Left colon (tissue), 2 donors: ENCODE data around the gene KLHL21. TPM values are rescaled to one million over a fixed set of nuclear protein-coding genes. Genes with fewer than 3 reads are reported as not detected.

Source experiments
- ATAC-seq: fragments of 200-7000 bp; cut with Tn5 transposase; one replicate; pipeline ENCODE4 v1.9.1; 2020; ENCODE audit warnings: mild to moderate bottlenecking, moderate library complexity
- DNase-seq, 2 donors: peaks; one replicate each; pipeline ENCODE4 v3.0.0-alpha.2; 2020
- intact Hi-C, 2 donors: fragments of 100-400 bp; cut with DNase I in 1 of 2; cut with micrococcal nuclease in 1 of 2; formaldehyde crosslinking; loops; one replicate each; pipeline versions ENCODE4 v1.11.2 to v1.14.0; 2022; cut with DNase I, micrococcal nuclease
- total RNA-seq, 2 donors: library from RNA; stranded (reverse); fragmentation: NEBNext Ultra II Directional; extraction: Animal tissue kit (Norgen Biotek cat#: 25700); gene quantifications; one replicate each; pipeline ENCODE4 v1.2.1, GENCODE V29; 2021
- donor health status: DM: no; HTN: no; CAD: no.
- donor health status: DM: yes; HTN: yes; CAD: no.

KLHL21 gene
- total RNA-seq, 2 donors from 2014 or later, result 8.0 to 14.0 TPM

- ATAC-seq (peak; percentile 15), DNase-seq (no peak)
- intact Hi-C loops, result no loop called here
Observed at GRCh38 chr1:6588893-6589520, 13.7 kb downstream of the KLHL21 start.

GRCh38 chr1:6588128-6588892 lies 14.4 kb downstream of the KLHL21 start:
- intact Hi-C loops, result no loop called here
- DNase-seq, result no peak
- ATAC-seq, result peak; percentile 48

GRCh38 chr1:6587261-6588005 lies 15.2 kb downstream of the KLHL21 start:
- ATAC-seq, result no peak
- intact Hi-C loops, result no loop called here
- no peak for DNase-seq

- DNase-seq, result no peak
- intact Hi-C loops, result no loop called here
- no peak for ATAC-seq
Observed at GRCh38 chr1:6586404-6586816, 16.3 kb downstream of the KLHL21 start.

GRCh38 chr1:6585841-6586240 lies 16.8 kb downstream of the KLHL21 start:
- DNase-seq (no peak), ATAC-seq (no peak)
- intact Hi-C loops, result no loop called here

- no peak for DNase-seq
- no peak for ATAC-seq
- intact Hi-C loops, result no loop called here
Observed at GRCh38 chr1:6585081-6585722, 17.5 kb downstream of the KLHL21 start.

- intact Hi-C loops, result no loop called here
- ATAC-seq (no peak), DNase-seq (no peak)
Observed at GRCh38 chr1:6584126-6585080, 18.3 kb downstream of the KLHL21 start.

- intact Hi-C loops, result no loop called here
- DNase-seq, result peak; percentile 91 to 93
- ATAC-seq, result peak; percentile 76
Observed at GRCh38 chr1:6582370-6582769, 20.3 kb downstream of the KLHL21 start.

- ATAC-seq (peak; percentile 14), DNase-seq (peak in 1 of 2 donors; percentile 33)
- intact Hi-C loops, result no loop called here
Observed at GRCh38 chr1:6581561-6582305, 20.9 kb downstream of the KLHL21 start.

GRCh38 chr1:6580593-6581409 lies 21.9 kb downstream of the KLHL21 start:
- DNase-seq (no peak), ATAC-seq (peak; percentile 2)
- intact Hi-C loops, result no loop called here

GRCh38 chr1:6580119-6580592 lies 22.5 kb downstream of the KLHL21 start:
- DNase-seq (no peak), ATAC-seq (peak; percentile 42)
- intact Hi-C loops, result no loop called here

GRCh38 chr1:6579374-6580118 lies 23.1 kb downstream of the KLHL21 start, which contains the start of gene ZBTB48:
Gene ZBTB48 (plus strand): TSS chr1:6579994. CDS start chr1:6580610, 616 bp downstream.
- ATAC-seq (peak; percentile 89), DNase-seq (peak; percentile 99)
- intact Hi-C loops, result no loop called here

- intact Hi-C loops, result no loop called here
- DNase-seq (no peak), ATAC-seq (no peak)
Observed at GRCh38 chr1:6578624-6579373, 23.9 kb downstream of the KLHL21 start.

GRCh38 chr1:6577831-6578525 lies 24.7 kb downstream of the KLHL21 start:
- no peak for ATAC-seq
- DNase-seq, result no peak
- intact Hi-C loops, result no loop called here

GRCh38 chr1:6574818-6575217 lies 27.9 kb downstream of the KLHL21 start:
- intact Hi-C loops, result no loop called here
- no peak for ATAC-seq
- no peak for DNase-seq
